Ureter (tissue), 1 donor: ENCODE measurements around the gene SNX27. TPM values are rescaled to one million over a fixed set of nuclear protein-coding genes. Genes with fewer than 3 reads are reported as not detected.
"Not testable (repeated sequence)": the region's sequence is repeated elsewhere in the genome, so short reads cannot be mapped to it uniquely, and the experiment has no call there.

Experiments used
- DNase-seq: peaks from one replicate; pipeline ENCODE4 v3.0.0-alpha.2; 2020; ENCODE audit warnings: low spot score
- total RNA-seq: library from RNA; stranded (reverse); gene quantifications from one replicate; pipeline ENCODE4 v1.2.4, GENCODE V29; 2023
- donor health status: DM: yes; HTN: yes; CAD: no.

SNX27 gene
- total RNA-seq, 1 donor from 2014 or later, result 48.9 TPM

DNA sequence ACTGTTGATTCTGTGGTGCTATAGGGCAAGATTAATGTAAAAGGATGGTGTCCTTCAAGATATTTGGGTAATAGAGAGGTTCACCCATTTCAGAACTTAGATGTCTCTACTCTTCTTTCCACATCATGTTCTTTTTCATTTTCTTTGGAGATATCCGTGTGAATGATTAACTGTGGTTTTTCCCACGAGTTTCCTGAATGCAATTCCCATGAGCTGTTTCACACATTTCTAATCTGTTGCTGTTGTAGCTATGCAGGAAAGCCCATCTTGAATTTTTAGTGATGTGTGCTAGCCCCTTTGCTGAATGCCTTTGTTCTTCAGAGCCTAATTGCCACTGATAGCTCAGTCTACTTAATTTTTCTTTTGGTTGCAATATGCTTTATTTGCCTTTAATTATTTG, 27.6 kb downstream of the SNX27 start:
- DNase-seq, result no peak

GRCh38 chr1:151641229-151641628, 29.4 kb downstream of the SNX27 start:
- DNase-seq, result no peak

- DNase-seq, result not testable (repeated sequence)
These were observed 31.2 kb downstream of the SNX27 start for GRCh38 chr1:151643085-151643484.

- no peak for DNase-seq
These were observed 32.2 kb downstream of the SNX27 start for GRCh38 chr1:151644001-151644400.

DNA sequence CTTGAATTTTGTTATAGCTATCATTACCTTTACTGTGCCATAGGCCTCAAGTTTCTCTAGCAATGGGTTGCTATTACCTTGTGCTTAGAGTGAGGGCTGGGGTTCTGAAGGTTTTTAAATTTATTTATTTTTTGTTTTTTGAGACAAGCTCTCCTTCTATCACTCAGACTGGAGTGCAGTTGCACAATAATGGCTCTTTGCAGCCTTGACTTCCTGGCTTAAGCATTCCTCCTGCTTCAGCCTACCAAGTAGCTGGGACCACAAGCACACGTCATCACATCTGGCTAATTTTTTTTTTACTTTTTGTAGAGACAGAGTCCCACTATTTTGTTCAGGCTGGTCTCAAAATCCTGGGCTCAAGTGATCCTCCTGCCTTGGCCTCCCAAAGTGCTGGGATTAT, 41.5 kb downstream of the SNX27 start:
- DNase-seq, result no peak

- no peak for DNase-seq
These were observed 43.5 kb downstream of the SNX27 start for GRCh38 chr1:151655371-151655770.

DNA sequence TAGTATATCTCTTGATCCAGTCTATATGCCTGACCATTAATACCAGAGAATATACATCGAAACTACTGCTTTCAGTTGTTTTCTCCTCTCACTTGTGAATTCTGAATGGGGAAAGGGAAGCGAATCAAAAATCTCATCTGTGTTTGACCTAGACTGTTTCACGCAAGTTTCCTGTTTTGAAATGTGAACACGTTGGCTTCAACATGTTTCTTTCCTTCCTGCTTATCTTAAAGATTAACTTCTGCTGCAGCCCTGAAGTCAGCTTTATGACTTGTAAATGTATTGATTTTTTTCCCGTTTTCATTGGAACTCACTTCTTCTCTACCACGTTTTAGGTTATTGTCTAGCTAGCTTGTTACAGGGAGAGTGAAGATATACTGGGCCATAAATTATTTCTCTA, 49.9 kb downstream of the SNX27 start:
- DNase-seq, result no peak

DNA sequence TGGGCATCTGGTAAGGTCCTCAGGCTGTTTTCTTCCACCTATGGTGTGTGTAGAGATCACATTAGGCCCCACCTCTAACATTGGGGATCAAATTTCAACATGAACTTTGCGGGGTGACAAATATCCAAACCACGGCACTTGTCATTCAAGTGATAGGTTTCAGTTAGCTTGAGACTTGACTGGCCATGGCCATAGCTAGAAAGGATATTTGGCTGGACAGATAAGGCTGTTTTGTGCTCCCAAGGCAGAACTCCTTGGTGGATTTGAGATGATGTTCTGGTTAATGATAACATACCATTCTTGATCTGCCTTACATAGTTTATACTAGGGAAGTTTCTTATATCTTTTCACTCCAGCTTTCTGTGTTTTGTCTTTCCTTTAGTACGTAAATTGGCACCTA, 56.2 kb downstream of the SNX27 start:
- no peak for DNase-seq

DNA sequence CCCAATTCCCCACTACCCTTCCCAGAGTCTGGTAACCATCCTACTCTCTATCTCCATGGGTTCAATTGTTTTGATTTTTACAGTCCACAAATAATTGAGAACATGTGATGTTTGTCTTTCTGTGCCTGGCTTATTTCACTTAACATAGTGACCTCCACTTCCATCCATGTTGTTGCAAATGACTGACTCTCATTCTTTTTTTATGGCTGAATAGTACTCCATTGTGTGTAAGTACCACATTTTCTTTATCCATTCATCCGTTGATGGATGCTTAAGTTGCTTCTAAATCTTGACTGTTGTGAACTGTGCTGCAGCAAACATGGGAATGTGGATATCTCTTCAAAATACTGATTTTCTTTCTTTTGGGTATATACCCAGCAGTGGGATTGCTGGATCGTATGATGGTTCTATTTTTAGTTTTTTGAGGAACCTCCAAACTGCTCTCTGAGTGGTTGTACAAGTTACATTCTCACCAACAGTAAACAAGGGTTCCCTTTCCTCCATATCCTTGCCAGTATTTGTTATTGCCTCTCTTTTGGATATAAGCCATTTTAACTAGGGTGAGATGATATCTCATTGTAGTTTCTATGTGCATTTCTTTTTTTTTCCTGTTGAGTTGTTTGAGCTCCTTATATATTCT, 58.3 kb downstream of the SNX27 start:
- DNase-seq, result not testable (repeated sequence)

GRCh38 chr1:151673407-151673806, 61.6 kb downstream of the SNX27 start:
- no peak for DNase-seq

GRCh38 chr1:151680391-151680790, 68.5 kb downstream of the SNX27 start:
- no peak for DNase-seq

DNA sequence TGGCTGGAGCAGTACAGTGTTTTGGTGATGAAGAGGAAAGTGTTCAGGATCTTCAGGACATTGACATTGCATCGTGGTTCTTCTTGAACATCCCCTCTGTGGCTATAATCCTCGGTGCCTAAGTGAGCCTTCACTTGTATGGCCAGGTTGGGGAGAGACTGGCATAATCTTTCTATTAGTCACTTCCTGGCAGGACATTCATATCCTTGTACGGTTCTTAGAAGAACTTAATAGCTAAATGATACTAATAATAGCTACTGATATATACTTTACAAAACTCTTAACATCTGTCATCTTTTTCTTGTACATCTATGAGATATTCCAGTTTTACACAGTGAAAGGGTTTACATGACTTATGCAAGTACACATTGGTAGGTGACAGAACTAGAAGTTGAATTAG, 69.0 kb downstream of the SNX27 start:
- no peak for DNase-seq

DNA sequence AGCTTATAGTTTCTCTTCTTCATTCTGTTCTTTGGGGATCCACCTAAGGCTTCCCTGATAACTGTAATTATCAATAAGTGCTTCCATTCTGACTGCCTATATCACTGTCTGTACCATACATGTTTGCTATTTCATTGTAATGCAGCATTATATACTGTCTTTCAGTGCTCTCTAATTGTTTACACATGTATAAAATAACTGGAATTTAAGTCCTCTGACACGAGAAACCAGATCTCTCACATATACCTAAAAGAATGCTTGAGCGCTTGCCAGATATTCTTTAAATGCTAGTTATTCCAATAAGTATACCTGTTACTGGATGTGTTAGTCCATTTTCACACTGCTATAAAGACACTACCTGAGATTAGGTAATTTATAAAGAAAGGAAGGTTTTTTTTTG, 70.1 kb downstream of the SNX27 start:
- DNase-seq, result no peak

DNA sequence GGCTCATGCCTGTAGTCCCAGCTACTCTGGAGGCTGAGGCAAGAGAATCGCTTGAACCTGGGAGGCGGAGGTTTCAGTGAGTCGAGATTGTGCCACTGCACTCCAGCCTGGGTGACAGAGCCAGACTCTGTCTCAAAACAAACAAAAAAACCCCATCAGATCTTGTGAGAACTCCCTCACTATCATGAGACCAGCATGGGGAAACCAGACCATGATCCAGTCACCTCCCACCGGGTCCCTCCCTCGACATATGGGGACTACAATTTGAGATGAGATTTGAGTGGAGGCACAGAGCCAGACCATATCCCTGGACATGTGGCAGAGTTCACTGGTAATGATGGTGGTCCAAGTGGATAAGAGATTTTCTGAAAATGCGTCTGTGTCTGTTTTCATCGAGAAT, 71.1 kb downstream of the SNX27 start:
- not testable (repeated sequence) for DNase-seq

DNA sequence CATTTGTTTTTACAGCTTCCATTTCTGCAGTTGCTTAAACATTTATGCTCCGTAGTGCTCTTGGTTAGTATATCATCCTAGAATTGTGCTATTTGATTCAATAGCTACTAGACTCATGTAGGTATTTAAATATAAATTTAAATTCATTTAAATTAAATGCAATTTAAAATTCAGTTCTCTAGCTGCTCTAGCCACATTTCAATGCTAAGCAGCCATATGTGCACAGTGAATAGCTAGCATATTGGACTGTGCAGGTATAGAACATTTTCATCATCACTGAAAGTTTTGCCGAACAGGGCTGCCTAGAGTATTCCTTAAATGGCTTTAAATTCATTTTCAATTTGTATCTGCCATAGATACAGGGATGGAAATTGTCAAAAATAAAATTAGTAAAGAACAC, 72.3 kb downstream of the SNX27 start:
- DNase-seq, result no peak

DNA sequence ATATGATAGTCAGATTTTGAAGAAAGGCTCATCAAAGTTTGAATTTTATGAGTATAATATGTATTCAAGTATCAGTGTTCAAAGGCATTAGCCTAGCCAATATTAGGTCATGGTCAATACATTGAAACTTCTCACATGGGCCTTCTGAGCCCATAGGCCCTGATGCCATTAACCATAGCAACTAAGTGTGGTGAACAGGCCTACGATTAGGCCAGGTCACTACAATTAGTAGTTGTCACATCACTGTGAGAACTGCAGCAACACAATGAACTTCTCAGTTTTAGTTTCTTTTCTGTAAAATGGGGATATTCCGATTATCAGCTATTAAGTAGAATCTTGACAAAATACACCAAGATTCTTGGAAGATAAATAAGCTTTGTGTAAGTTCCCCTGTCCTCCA, 74.7 kb downstream of the SNX27 start:
- no peak for DNase-seq

DNA sequence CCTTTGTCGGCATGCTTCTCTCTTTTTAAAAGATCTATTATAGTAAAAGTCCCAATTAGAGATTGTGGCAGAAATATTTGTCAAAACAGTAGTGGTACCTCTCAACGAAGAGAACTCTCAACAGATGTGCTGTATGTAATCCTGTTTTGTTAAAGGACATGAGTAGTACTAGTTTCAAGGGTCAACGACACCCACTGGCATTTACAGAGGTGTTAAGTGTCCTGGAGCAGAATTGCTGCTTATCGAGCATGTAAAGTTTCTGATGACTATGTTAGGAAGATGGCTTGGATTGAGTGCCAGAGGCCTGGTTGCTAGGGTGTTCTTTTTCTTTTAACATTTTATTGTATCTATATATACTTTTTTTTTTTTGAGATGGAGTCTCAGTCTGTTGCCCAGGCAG, 77.6 kb downstream of the SNX27 start:
- DNase-seq, result no peak

- no peak for DNase-seq
These were observed 80.4 kb downstream of the SNX27 start for GRCh38 chr1:151692226-151692625.

- DNase-seq, result no peak
These were observed 81.3 kb downstream of the SNX27 start for GRCh38 chr1:151693057-151693651.

GRCh38 chr1:151701515-151701914, 89.7 kb downstream of the SNX27 start:
- DNase-seq, result peak; percentile 23

GRCh38 chr1:151702936-151703335, 91.1 kb downstream of the SNX27 start:
- DNase-seq, result no peak

DNA sequence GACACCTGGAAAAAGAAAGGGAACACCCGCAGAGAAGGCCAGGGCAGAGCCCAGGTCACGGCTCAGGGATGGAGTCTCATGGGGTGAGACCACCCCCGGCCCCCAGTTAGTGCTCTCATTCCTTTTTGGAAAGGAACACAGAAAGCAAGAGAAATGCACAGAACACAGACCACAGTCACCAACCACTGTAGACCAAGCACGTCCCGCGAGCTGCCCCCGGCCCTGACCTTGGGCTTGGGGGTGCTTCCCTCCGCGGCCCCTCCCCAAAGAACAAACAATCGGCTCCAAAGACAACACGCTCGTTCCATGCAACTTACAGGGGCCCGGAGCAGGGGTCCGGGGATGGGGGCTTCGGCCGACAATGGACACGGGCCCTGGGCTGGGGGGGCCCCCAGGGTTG, 92.0 kb downstream of the SNX27 start:
- DNase-seq, result no peak

DNA sequence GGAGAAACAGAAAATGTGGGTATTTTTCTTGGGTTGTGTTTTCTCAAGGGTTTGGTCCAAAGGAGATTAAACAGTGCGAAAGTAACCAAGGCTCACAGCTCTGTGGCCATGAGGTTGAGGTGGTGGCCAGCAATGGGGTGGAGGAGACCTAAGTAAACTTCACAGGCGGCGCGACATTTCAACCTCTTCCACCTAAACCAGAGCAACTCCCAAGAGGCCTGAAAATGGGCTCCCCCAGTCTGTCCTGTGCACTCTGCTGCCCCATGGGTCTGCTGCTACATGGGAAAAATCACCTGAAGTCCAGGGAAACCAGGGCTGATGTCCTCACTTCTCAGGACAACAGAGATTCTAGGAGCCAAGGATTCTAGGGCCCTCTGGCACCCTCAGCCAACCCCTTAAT, 92.4 kb downstream of the SNX27 start:
- DNase-seq, result no peak

- no peak for DNase-seq
These were observed 93.3 kb downstream of the SNX27 start for GRCh38 chr1:151705146-151705545.
